ENCODE results near the gene NLGN4Y. TPM values are rescaled to one million over a fixed set of nuclear protein-coding genes. Genes with fewer than 3 reads are reported as not detected.

NLGN4Y gene
- total and polyA plus RNA-seq, 8 donors, result 0.25 to 3.1 (median 1.7) TPM; not detected in 3

- WGBS, 5 donors, result 46 to 68% (median 60%) methylated on average over 2 of the region's 2 CpGs; no CpG with 5 or more reads in 2 of the 5 donors
Measured at GRCh38 chrY:14801096-14801495, 276.8 kb downstream of the NLGN4Y start.

GRCh38 chrY:14802125-14802524 lies 277.8 kb downstream of the NLGN4Y start:
- Histone ChIP-seq H3K36me3 (no peaks in the 10 kb centered on the region), H3K9me3 (no peaks in the 10 kb centered on the region)
- WGBS, 5 donors, result 63 to 88% (median 67%) methylated on average over 3 of the region's 3 CpGs; no CpG with 5 or more reads in 2 of the 5 donors

More at GRCh38 chrY:14801096-14801495, 276.8 kb downstream of the NLGN4Y start:
- no peaks in the 10 kb centered on the region for H3K36me3 ChIP-seq
- no peaks in the 10 kb centered on the region for H3K27me3 ChIP-seq
- no peak for DNase-seq
- H3K4me3 ChIP-seq, result no peak overlapping the region
- intact Hi-C loops (cut with DNase I; ENCODE audit: low total_unique reads), result no loop called here
- no peaks in the 10 kb centered on the region for H3K4me1 ChIP-seq
- TF ChIP-seq POLR2A (IDR thresholded peaks at IDR 0.05) (no peak), EP300 (IDR thresholded peaks at IDR 0.05) (no peak), CTCF (IDR thresholded peaks at IDR 0.05) (no peak), POLR2AphosphoS5 (IDR thresholded peaks at IDR 0.05) (no peak)
- no peak overlapping the region for H3K27ac ChIP-seq
- no peaks in the 10 kb centered on the region for H3K9me3 ChIP-seq

GRCh38 chrY:14804041-14804440 lies 279.7 kb downstream of the NLGN4Y start:
- intact Hi-C loops (cut with DNase I; ENCODE audit: low total_unique reads), result no loop called here
- TF ChIP-seq POLR2A (IDR thresholded peaks at IDR 0.05) (no peak), CTCF (IDR thresholded peaks at IDR 0.05) (no peak), EP300 (IDR thresholded peaks at IDR 0.05) (no peak), POLR2AphosphoS5 (IDR thresholded peaks at IDR 0.05) (no peak)

More at GRCh38 chrY:14802125-14802524, 277.8 kb downstream of the NLGN4Y start:
- Histone ChIP-seq H3K4me3 (no peak overlapping the region), H3K27ac (no peak overlapping the region), H3K4me1 (no peaks in the 10 kb centered on the region), H3K27me3 (no peaks in the 10 kb centered on the region)
- TF ChIP-seq EP300 (IDR thresholded peaks at IDR 0.05) (no peak), POLR2AphosphoS5 (IDR thresholded peaks at IDR 0.05) (no peak), CTCF (IDR thresholded peaks at IDR 0.05) (no peak), POLR2A (IDR thresholded peaks at IDR 0.05) (no peak)
- DNase-seq, result no peak
- intact Hi-C loops (cut with DNase I; ENCODE audit: low total_unique reads), result no loop called here

GRCh38 chrY:14818452-14818851 lies 294.1 kb downstream of the NLGN4Y start:
- H3K9me3 ChIP-seq, result no peaks in the 10 kb centered on the region
- intact Hi-C loops (cut with DNase I; ENCODE audit: low total_unique reads), result no loop called here
- TF ChIP-seq POLR2A (IDR thresholded peaks at IDR 0.05) (no peak), POLR2AphosphoS5 (IDR thresholded peaks at IDR 0.05) (no peak), EP300 (IDR thresholded peaks at IDR 0.05) (no peak), CTCF (IDR thresholded peaks at IDR 0.05) (no peak)
- no peaks in the 10 kb centered on the region for H3K27me3 ChIP-seq
- H3K36me3 ChIP-seq, result no peaks in the 10 kb centered on the region
- no peaks in the 10 kb centered on the region for H3K4me1 ChIP-seq
- no peak overlapping the region for H3K4me3 ChIP-seq
- H3K27ac ChIP-seq, result no peak overlapping the region
- no peak for DNase-seq

More at GRCh38 chrY:14804041-14804440, 279.7 kb downstream of the NLGN4Y start:
- DNase-seq, result no peak
- Histone ChIP-seq H3K27me3 (no peaks in the 10 kb centered on the region), H3K27ac (no peak overlapping the region), H3K9me3 (no peaks in the 10 kb centered on the region), H3K4me1 (no peaks in the 10 kb centered on the region), H3K36me3 (no peaks in the 10 kb centered on the region), H3K4me3 (no peak overlapping the region)

Measured in stomach (tissue), 9 donors.